H1 (cell line): ENCODE data around the gene TFAP2E. TPM values are rescaled to one million over a fixed set of nuclear protein-coding genes. Genes with fewer than 3 reads are reported as not detected.

Experiments used
- CTCF ChIA-PET: fragments of 300-600 bp; sonication (Branson Sonifier 250); formaldehyde crosslinking; loops from one replicate; lab custom pipeline; 2021; ENCODE audit not compliant: partially characterized antibody; lab: Charles Lee
- POLR2A ChIA-PET: fragments of 300-600 bp; sonication (Branson Sonifier 250); formaldehyde crosslinking; loops from one replicate; lab custom pipeline; 2021; ENCODE audit warnings: inconsistent platforms; ENCODE audit not compliant: partially characterized antibody; lab: Charles Lee
- DNase-seq, 2 experiments: peaks; one replicate each; pipeline versions ENCODE4 v3.0.0 to v3.0.0-alpha.2; 2010 to 2022; ENCODE audit warnings: low spot score in 2 of 2, low read depth in 1 of 2, mixed read lengths in 1 of 2
- FAIRE-seq: peaks from 2 replicates; lab custom pipeline; 2011; peaks lifted over from hg19 to GRCh38; lab: Jason Lieb, UNC
- H2AFZ ChIP-seq: 2 replicates; pipeline ENCODE4 v1.8.1; 2012; ENCODE audit warnings: low read length, inconsistent platforms
- H2AK5ac ChIP-seq: 2 replicates; pipeline ENCODE4 v1.6.1; 2013; ENCODE audit warnings: low read depth, low read length
- H2BK120ac ChIP-seq: replicated peaks from 2 replicates; pipeline ENCODE3; 2013; ENCODE audit warnings: low read depth, low read length, inconsistent platforms
- H2BK12ac ChIP-seq: 2 replicates; pipeline ENCODE4 v1.6.1; 2013; ENCODE audit warnings: low read depth, low read length
- H2BK15ac ChIP-seq: 2 replicates; pipeline ENCODE4 v1.6.1; 2013; ENCODE audit warnings: low read length
- H2BK20ac ChIP-seq: 2 replicates; pipeline ENCODE4 v1.6.1; 2013; ENCODE audit warnings: low read length
- H2BK5ac ChIP-seq: 2 replicates; pipeline ENCODE4 v1.6.1; 2013; ENCODE audit warnings: low read depth, low read length
- H3K14ac ChIP-seq: 2 replicates; pipeline ENCODE4 v1.6.1; 2013; ENCODE audit warnings: inconsistent platforms; ENCODE audit not compliant: insufficient read length
- H3K18ac ChIP-seq: 2 replicates; pipeline ENCODE4 v1.6.1; 2013; ENCODE audit warnings: low read length; ENCODE audit errors: extremely low read depth
- H3K23ac ChIP-seq: 2 replicates; pipeline ENCODE4 v1.6.1; 2013; ENCODE audit warnings: inconsistent platforms; ENCODE audit not compliant: insufficient read length
- H3K23me2 ChIP-seq: 2 replicates; pipeline ENCODE4 v1.6.1; 2013; ENCODE audit warnings: low read depth, low read length
- H3K27ac ChIP-seq: 2 replicates; pipeline ENCODE4 v1.6.1; 2011; ENCODE audit warnings: low read depth, low read length, inconsistent platforms
- H3K27me3 ChIP-seq, 4 experiments: replicated peaks in 1 of 4; 1 replicate in 1 of 4; 2 replicates in 3 of 4; pipeline versions ENCODE4 v1.6.1 to v1.8.1; 2011 to 2013; ENCODE audit warnings: low read length in 3 of 4, mild to moderate bottlenecking in 3 of 4, inconsistent platforms in 2 of 4, mixed read lengths in 2 of 4, moderate library complexity in 1 of 4; ENCODE audit not compliant: control insufficient read depth in 3 of 4, insufficient read depth in 3 of 4; ENCODE audit errors: extremely low read depth in 1 of 4
- H3K36me3 ChIP-seq, 4 experiments: 2 replicates each; pipeline versions ENCODE4 v1.6.1 to v1.8.1; 2011 to 2013; ENCODE audit warnings: mild to moderate bottlenecking in 4 of 4, low read length in 3 of 4, moderate library complexity in 2 of 4, control low read depth in 1 of 4, inconsistent platforms in 1 of 4; ENCODE audit not compliant: insufficient read depth in 4 of 4, control insufficient read depth in 2 of 4
- H3K4ac ChIP-seq: replicated peaks from 2 replicates; pipeline ENCODE3; 2013; ENCODE audit warnings: low read length, low read depth, mixed read lengths, inconsistent platforms; ENCODE audit not compliant: insufficient read length
- H3K4me1 ChIP-seq, 4 experiments: replicated peaks in 1 of 4; 1 replicate in 1 of 4; 2 replicates in 3 of 4; pipeline versions ENCODE4 v1.6.1 to v1.8.1; 2011 to 2013; ENCODE audit warnings: low read length in 3 of 4, inconsistent platforms in 2 of 4, mixed read lengths in 1 of 4; ENCODE audit not compliant: insufficient read depth in 4 of 4, control insufficient read depth in 3 of 4
- H3K4me2 ChIP-seq, 2 experiments: 2 replicates each; pipeline versions ENCODE4 v1.6.1 to v1.8.1; 2011 to 2013; ENCODE audit warnings: low read depth in 2 of 2, low read length in 2 of 2, control low read depth in 1 of 2, inconsistent platforms in 1 of 2, mild to moderate bottlenecking in 1 of 2; ENCODE audit not compliant: insufficient read depth in 1 of 2
- H3K4me3 ChIP-seq, 4 experiments: fragments of 200-600, 300-600 bp in 1 of 4; sonication (generic), shearing (Covaris generic), sonication (Bioruptor Twin) in 1 of 4; 2 replicates each; pipeline versions ENCODE4 v1.5.1 to v1.8.1; 2011 to 2016; ENCODE audit warnings: low read length in 4 of 4, low read depth in 3 of 4, control low read depth in 2 of 4, inconsistent platforms in 2 of 4, mild to moderate bottlenecking in 2 of 4, mixed read lengths in 1 of 4, moderate library complexity in 1 of 4; ENCODE audit not compliant: insufficient read depth in 2 of 4; ENCODE audit errors: extremely low read depth in 1 of 4
- H3K56ac ChIP-seq: replicated peaks from 2 replicates; pipeline ENCODE3; 2013; ENCODE audit warnings: low read depth, mild to moderate bottlenecking, mixed read lengths, low read length, inconsistent platforms; ENCODE audit not compliant: insufficient read length
- H3K79me1 ChIP-seq: 2 replicates; pipeline ENCODE4 v1.6.1; 2013; ENCODE audit warnings: low read depth, low read length, control low read depth
- H3K79me2 ChIP-seq, 2 experiments: 2 replicates each; pipeline versions ENCODE4 v1.6.1 to v1.8.1; 2012 to 2013; ENCODE audit warnings: low read length in 2 of 2, mild to moderate bottlenecking in 2 of 2, inconsistent platforms in 1 of 2; ENCODE audit not compliant: insufficient read depth in 2 of 2, control insufficient read depth in 1 of 2
- H3K9ac ChIP-seq, 4 experiments: replicated peaks in 1 of 4; 1 replicate in 1 of 4; 2 replicates in 3 of 4; pipeline versions ENCODE4 v1.6.1 to v1.8.1; 2011 to 2013; ENCODE audit warnings: low read depth in 3 of 4, low read length in 3 of 4, control low read depth in 2 of 4, mild to moderate bottlenecking in 2 of 4, moderate library complexity in 2 of 4, inconsistent platforms in 1 of 4; ENCODE audit errors: extremely low read depth in 1 of 4
- H3K9me3 ChIP-seq, 2 experiments: 2 replicates each; pipeline versions ENCODE4 v1.6.1 to v1.8.1; 2012 to 2013; ENCODE audit warnings: mild to moderate bottlenecking in 2 of 2, moderate library complexity in 2 of 2, control low read depth in 1 of 2, inconsistent platforms in 1 of 2, low read depth in 1 of 2, low read length in 1 of 2, mixed read lengths in 1 of 2; ENCODE audit not compliant: insufficient read depth in 2 of 2
- H4K20me1 ChIP-seq, 2 experiments: replicated peaks in 1 of 2; 2 replicates each; pipeline versions ENCODE3 to v1.8.1; 2011 to 2013; ENCODE audit warnings: inconsistent platforms in 2 of 2, low read length in 2 of 2, mild to moderate bottlenecking in 1 of 2; ENCODE audit not compliant: insufficient read depth in 2 of 2, control insufficient read depth in 1 of 2
- H4K5ac ChIP-seq: 2 replicates; pipeline ENCODE4 v1.6.1; 2013; ENCODE audit warnings: low read length, low read depth, mixed read lengths, inconsistent platforms; ENCODE audit not compliant: insufficient read length
- H4K8ac ChIP-seq: 2 replicates; pipeline ENCODE4 v1.8.0; 2013; ENCODE audit warnings: mild to moderate bottlenecking, moderate library complexity, low read length, inconsistent platforms; ENCODE audit not compliant: insufficient read depth; ENCODE audit errors: extremely low read depth
- H4K91ac ChIP-seq: replicated peaks from 2 replicates; pipeline ENCODE3; 2013; ENCODE audit warnings: low read length, mixed read lengths, inconsistent platforms; ENCODE audit not compliant: insufficient read length
- ATF3 ChIP-seq: IDR thresholded peaks from 2 replicates; pipeline ENCODE4 v1.6.1; 2011; ENCODE audit warnings: low read depth, mild to moderate bottlenecking, low read length; ENCODE audit not compliant: insufficient read depth
- BACH1 ChIP-seq: IDR thresholded peaks from 2 replicates; pipeline ENCODE4 v1.6.1; 2012; ENCODE audit warnings: low read length, improper control_type of control experiment
- BRCA1 ChIP-seq: IDR thresholded peaks from 2 replicates; pipeline ENCODE4 v1.6.1; 2012; ENCODE audit warnings: low read depth, low read length, improper control_type of control experiment
- CHD2 ChIP-seq: IDR thresholded peaks from 2 replicates; pipeline ENCODE4 v1.6.1; 2012; ENCODE audit warnings: low read length, improper control_type of control experiment
- KDM4A ChIP-seq: IDR thresholded peaks from one replicate; pipeline ENCODE4 v1.7.1; 2012; ENCODE audit warnings: low read depth, mild to moderate bottlenecking, moderate library complexity, low read length, inconsistent platforms; ENCODE audit not compliant: severe bottlenecking
- MAX ChIP-seq: IDR thresholded peaks from 2 replicates; pipeline ENCODE4 v1.6.1; 2012; ENCODE audit warnings: inconsistent platforms
- TBP ChIP-seq: IDR thresholded peaks from 2 replicates; pipeline ENCODE4 v1.6.1; 2011; ENCODE audit warnings: low read depth, low read length, improper control_type of control experiment
- WGBS, 2 experiments: shearing (Covaris generic) in 1 of 2; methylation state at CpG; one replicate each; pipeline versions ENCODE4 v1.1.6 to v1.1.7; 2013 to 2015; ENCODE audit warnings: low lambda C conversion rate in 2 of 2, mixed read lengths in 2 of 2, inconsistent platforms in 1 of 2, low coverage in 1 of 2, missing lambda C conversion rate in 1 of 2; ENCODE audit not compliant: insufficient replicate concordance in 2 of 2, insufficient coverage in 1 of 2, insufficient read length in 1 of 2; ENCODE audit errors: extremely low coverage in 1 of 2, missing lambda C conversion rate in 1 of 2; 5-methylcytosine and 5-hydroxymethylcytosine counted together
- polyA plus RNA-seq, 7 experiments: library from polyadenylated mRNA; depleted of rRNA in 3 of 7; stranded (reverse) in 5 of 7; unstranded in 2 of 7; fragments of >200 nt in 5 of 7; fragments of 200-250 nt in 2 of 7; gene quantifications; 1 replicate in 5 of 7; 2 replicates in 1 of 7; 4 replicates in 1 of 7; pipeline versions ENCODE4 v1.2.1 to v1.2.3, GENCODE V29; 2011 to 2013; ENCODE audit warnings: missing spikeins in 2 of 7, mixed read lengths in 2 of 7
- total RNA-seq: library from RNA; stranded (reverse); fragmentation: NEBNext Ultra II Directional; extraction: Animal tissue kit (Norgen Biotek cat#: 25700); gene quantifications from 2 replicates; pipeline ENCODE4 v1.2.1, GENCODE V29; 2021

TFAP2E gene
- total and polyA plus RNA-seq, 2 of the 8 experiments (the other 6 are each of a cell fraction or from before 2014, with no cell fraction given), result 0.24 to 0.50 TPM

GRCh38 chr1:35587736-35588135 lies 14.6 kb downstream of the TFAP2E start:
- Histone ChIP-seq H2BK12ac (no peak overlapping the region), H3K14ac (no peak overlapping the region), H4K91ac (no peak overlapping the region), H3K18ac (no peak overlapping the region), H4K5ac (no peak overlapping the region)
- WGBS, 2 experiments, result 74% methylated on average over 6 of the region's 6 CpGs; no CpG with 5 or more reads in 1 of the 2 experiments
- FAIRE-seq, result no peak
- CTCF ChIA-PET, result interaction anchor here (0.5 to 0.9 kb wide), 2 partner anchors 19 to 128 kb away, joined by 3 to 4 read pairs; no protein-coding TSS in a partner anchor
- no peak for TF ChIP-seq CHD2
- TF ChIP-seq TBP, result no peak
- no peak for TF ChIP-seq BRCA1
- no peak for TF ChIP-seq KDM4A
- TF ChIP-seq ATF3, result no peak
- no peak for TF ChIP-seq MAX
- no peak for TF ChIP-seq BACH1
- TF ChIP-seq, all 59 proteins: peak for 0
- no peak overlapping the region for H3K23ac ChIP-seq
- H2AK5ac ChIP-seq, result no peak overlapping the region
- H3K36me3 ChIP-seq, result no peaks in the 10 kb centered on the region
- no peaks in the 10 kb centered on the region; the same call in 1 of the 2 replicates for H3K23me2 ChIP-seq
- H3K56ac ChIP-seq, result no peak overlapping the region
- POLR2A ChIA-PET, result interaction anchor here (1.1 to 1.5 kb wide), 2 partner anchors 10 kb away, joined by 4 read pairs; no protein-coding TSS in a partner anchor
- H3K4me1 ChIP-seq, result peaks cover 0 to 8% (median 3%) of the 10 kb centered on the region in 4 experiments; a peak in 3 of 7 replicates
- no peak overlapping the region for H3K4me3 ChIP-seq
- no peaks in the 10 kb centered on the region for H3K79me2 ChIP-seq
- H4K8ac ChIP-seq, result no peak overlapping the region
- no peak overlapping the region for H2BK120ac ChIP-seq
- H2AFZ ChIP-seq, result no peak overlapping the region
- H3K27ac ChIP-seq, result no peak overlapping the region
- peaks cover 0 to 2% (median 0%) of the 10 kb centered on the region in 4 experiments; a peak in 1 of 7 replicates for H3K27me3 ChIP-seq
- no peak overlapping the region for H3K4me2 ChIP-seq
- 0 out of 2 replicates have a peak, but pooled peaks cover 2% of the 10 kb centered on the region for H3K79me1 ChIP-seq
- no peak for DNase-seq
- H3K9ac ChIP-seq, result no peak overlapping the region
- no peak overlapping the region for H2BK20ac ChIP-seq
- no peak overlapping the region for H2BK5ac ChIP-seq
- H3K4ac ChIP-seq, result no peak overlapping the region
- no peak overlapping the region for H2BK15ac ChIP-seq
- peaks cover 0 to 16% of the 10 kb centered on the region in 2 experiments for H4K20me1 ChIP-seq
- H3K9me3 ChIP-seq, result no peaks in the 10 kb centered on the region
